NT2/D1 (cell line): ENCODE data around the gene DCUN1D2.

Experiments
- DNase-seq: peaks from one replicate; pipeline ENCODE4 v3.0.0-alpha.2; 2011; ENCODE audit warnings: low read depth, low spot score
- H3K27me3 ChIP-seq: 2 replicates; pipeline ENCODE4 v1.6.0; 2011; ENCODE audit warnings: mild to moderate bottlenecking; ENCODE audit not compliant: insufficient read length, insufficient read depth
- H3K36me3 ChIP-seq: 2 replicates; pipeline ENCODE4 v1.6.1; 2011; ENCODE audit warnings: mild to moderate bottlenecking, low read length, mixed read lengths; ENCODE audit not compliant: insufficient read depth, insufficient read length
- H3K4me1 ChIP-seq: 2 replicates; pipeline ENCODE4 v1.5.1; 2011; ENCODE audit not compliant: insufficient read depth, insufficient read length
- H3K4me3 ChIP-seq: 2 replicates; pipeline ENCODE4 v1.5.1; 2011; ENCODE audit warnings: low read depth; ENCODE audit not compliant: insufficient read length
- H3K9ac ChIP-seq: 2 replicates; pipeline ENCODE4 v1.6.0; 2011; ENCODE audit warnings: low read depth; ENCODE audit not compliant: insufficient read length
- H3K9me3 ChIP-seq: 2 replicates; pipeline ENCODE4 v1.5.1; 2011; ENCODE audit warnings: mild to moderate bottlenecking, low read length; ENCODE audit not compliant: insufficient read depth
- SUZ12 ChIP-seq: IDR thresholded peaks from 2 replicates; pipeline ENCODE4 v1.6.1; 2011; ENCODE audit not compliant: insufficient read length, insufficient read depth; ENCODE audit errors: extremely low read depth
- YY1 ChIP-seq: IDR thresholded peaks from 2 replicates; pipeline ENCODE4 v1.6.1; 2011; ENCODE audit not compliant: insufficient read length, insufficient read depth
- ZNF274 ChIP-seq: IDR thresholded peaks from 2 replicates; pipeline ENCODE4 v1.6.1; 2011; ENCODE audit warnings: mild to moderate bottlenecking, low read depth, low read length

Gene DCUN1D2

GRCh38 chr13:113535381-113535781 lies 44.9 kb upstream of the DCUN1D2 start:
- H3K9ac ChIP-seq = no peak overlapping the region
- H3K4me3 ChIP-seq = no peak overlapping the region
- no peaks in the 10 kb centered on the region for H3K9me3 ChIP-seq
- peaks cover 12% of the 10 kb centered on the region for H3K4me1 ChIP-seq
- no peaks in the 10 kb centered on the region for H3K27me3 ChIP-seq
- no peak for DNase-seq
- peaks cover 78% of the 10 kb centered on the region for H3K36me3 ChIP-seq
- no peak for TF ChIP-seq YY1
- no peak for TF ChIP-seq SUZ12

GRCh38 chr13:113534236-113534860 lies 43.8 kb upstream of the DCUN1D2 start:
- Histone ChIP-seq H3K9ac (no peak overlapping the region), H3K4me1 (peaks cover 12% of the 10 kb centered on the region), H3K36me3 (peaks cover 77% of the 10 kb centered on the region), H3K4me3 (no peak overlapping the region), H3K27me3 (no peaks in the 10 kb centered on the region), H3K9me3 (no peaks in the 10 kb centered on the region)
- no peak for DNase-seq
- no peak for TF ChIP-seq ZNF274
- no peak for TF ChIP-seq SUZ12
- no peak for TF ChIP-seq YY1

- TF ChIP-seq YY1 = no peak
- no peak for TF ChIP-seq ZNF274
- no peak for TF ChIP-seq SUZ12
- no peak overlapping the region for H3K9ac ChIP-seq
- no peaks in the 10 kb centered on the region for H3K27me3 ChIP-seq
- H3K9me3 ChIP-seq = no peaks in the 10 kb centered on the region
- DNase-seq = no peak
- peaks cover 82% of the 10 kb centered on the region for H3K36me3 ChIP-seq
- H3K4me3 ChIP-seq = no peak overlapping the region
- H3K4me1 ChIP-seq = peaks cover 12% of the 10 kb centered on the region
Measured at GRCh38 chr13:113533161-113533840, 42.8 kb upstream of the DCUN1D2 start.

- Histone ChIP-seq H3K9me3 (no peaks in the 10 kb centered on the region), H3K4me3 (no peak overlapping the region), H3K4me1 (peaks cover 12% of the 10 kb centered on the region), H3K27me3 (no peaks in the 10 kb centered on the region), H3K36me3 (peaks cover 81% of the 10 kb centered on the region), H3K9ac (peak overlapping the region; percentile 36)
- TF ChIP-seq SUZ12 (no peak), ZNF274 (no peak), YY1 (no peak)
- peak; percentile 70 for DNase-seq
Measured at GRCh38 chr13:113532156-113532806, 41.8 kb upstream of the DCUN1D2 start.

- H3K4me1 ChIP-seq = peaks cover 12% of the 10 kb centered on the region
- DNase-seq = no peak
- H3K9ac ChIP-seq = no peak overlapping the region
- TF ChIP-seq ZNF274 (no peak), YY1 (no peak), SUZ12 (no peak)
- H3K4me3 ChIP-seq = no peak overlapping the region
- H3K36me3 ChIP-seq = peaks cover 82% of the 10 kb centered on the region
- no peaks in the 10 kb centered on the region for H3K27me3 ChIP-seq
- H3K9me3 ChIP-seq = no peaks in the 10 kb centered on the region
Measured at GRCh38 chr13:113531041-113531873, 40.7 kb upstream of the DCUN1D2 start.

GRCh38 chr13:113528813-113529180 lies 38.3 kb upstream of the DCUN1D2 start:
- H3K36me3 ChIP-seq = peaks cover 83% of the 10 kb centered on the region

More at GRCh38 chr13:113528813-113529180, 38.3 kb upstream of the DCUN1D2 start:
- Histone ChIP-seq H3K4me1 (peaks cover 12% of the 10 kb centered on the region), H3K4me3 (no peak overlapping the region), H3K27me3 (no peaks in the 10 kb centered on the region), H3K9me3 (no peaks in the 10 kb centered on the region), H3K9ac (no peak overlapping the region)
- DNase-seq = no peak
- TF ChIP-seq YY1 = no peak
- TF ChIP-seq SUZ12 = no peak
- TF ChIP-seq ZNF274 = no peak
